ENCODE data around the gene TOP2B.

TOP2B gene

GRCh38 chr3:25580534-25580933 is 84.2 kb downstream of the TOP2B start:
- Histone ChIP-seq H3K4ac (ENCODE audit: low read depth, low read length) (no peak overlapping the region), H3K27me3 (ENCODE audit: insufficient read depth, low read length) (no peaks in the 10 kb centered on the region), H3K27ac (ENCODE audit: low read depth, low read length) (no peak overlapping the region), H3K36me3 (ENCODE audit: control insufficient read depth in 1 of 2, insufficient read depth in 2 of 2, low read length in 2 of 2) (peaks cover 2 to 10% of the 10 kb centered on the region in 2 experiments), H3K23ac (ENCODE audit: low read length) (no peak overlapping the region), H2BK12ac (ENCODE audit: low read length) (no peak overlapping the region), H2AFZ (ENCODE audit: insufficient read depth, low read length, poor library complexity) (no peak overlapping the region), H3K18ac (ENCODE audit: low read length) (no peak overlapping the region), H3K79me1 (ENCODE audit: low read length) (peaks cover 2% of the 10 kb centered on the region), H3K4me3 (ENCODE audit: low read depth, low read length) (no peak overlapping the region), H2BK5ac (ENCODE audit: low read depth, low read length, poor library complexity) (no peak overlapping the region), H3K9ac (ENCODE audit: low read length) (no peak overlapping the region), H3K4me2 (ENCODE audit: low read length) (no peak overlapping the region), H4K91ac (ENCODE audit: low read depth, low read length) (no peak overlapping the region), H3K79me2 (ENCODE audit: control insufficient read depth, insufficient read depth, low read length, poor library complexity) (no peaks in the 10 kb centered on the region), H4K8ac (ENCODE audit: low read depth, low read length) (no peak overlapping the region), H3K9me3 (ENCODE audit: insufficient read depth, low read depth, low read length) (no peaks in the 10 kb centered on the region), H2BK120ac (ENCODE audit: insufficient read depth, low read length, poor library complexity) (no peak overlapping the region), H3K4me1 (ENCODE audit: control insufficient read depth in 1 of 2, insufficient read depth in 2 of 2, low read length in 2 of 2) (peaks cover 0 to 2% of the 10 kb centered on the region in 2 experiments), H2AK5ac (ENCODE audit: low read length) (no peak overlapping the region), H3K14ac (ENCODE audit: low read length) (no peak overlapping the region), H4K12ac (ENCODE audit: low read depth, low read length) (no peak overlapping the region)
- no peak for DNase-seq
- WGBS (ENCODE audit: extremely low coverage, insufficient coverage, insufficient read length): no CpG with 5 or more reads among the region's 8 CpGs

- no peaks in the 10 kb centered on the region for H3K79me1 ChIP-seq (ENCODE audit: low read length)
- no peak for DNase-seq
- no peak overlapping the region for H3K27ac ChIP-seq (ENCODE audit: low read depth, low read length)
- H4K91ac ChIP-seq (ENCODE audit: low read depth, low read length): no peak overlapping the region
- H3K4me3 ChIP-seq (ENCODE audit: low read depth, low read length): no peak overlapping the region
- no peak overlapping the region for H3K4me2 ChIP-seq (ENCODE audit: low read length)
- H3K36me3 ChIP-seq (ENCODE audit: control insufficient read depth in 1 of 2, insufficient read depth in 2 of 2, low read length in 2 of 2): peaks cover 2 to 8% of the 10 kb centered on the region in 2 experiments
- H2AFZ ChIP-seq (ENCODE audit: insufficient read depth, low read length, poor library complexity): no peak overlapping the region
- H4K8ac ChIP-seq (ENCODE audit: low read depth, low read length): no peak overlapping the region
- no CpG with 5 or more reads among the region's 10 CpGs for WGBS (ENCODE audit: extremely low coverage, insufficient coverage, insufficient read length)
- no peak overlapping the region for H2BK12ac ChIP-seq (ENCODE audit: low read length)
- no peak overlapping the region for H3K18ac ChIP-seq (ENCODE audit: low read length)
- H3K4me1 ChIP-seq (ENCODE audit: control insufficient read depth in 1 of 2, insufficient read depth in 2 of 2, low read length in 2 of 2): peaks cover 0 to 7% of the 10 kb centered on the region in 2 experiments
- H3K4ac ChIP-seq (ENCODE audit: low read depth, low read length): no peak overlapping the region
- no peak overlapping the region for H3K9ac ChIP-seq (ENCODE audit: low read length)
- H3K14ac ChIP-seq (ENCODE audit: low read length): no peak overlapping the region
- no peaks in the 10 kb centered on the region for H3K79me2 ChIP-seq (ENCODE audit: control insufficient read depth, insufficient read depth, low read length, poor library complexity)
- no peak overlapping the region for H2AK5ac ChIP-seq (ENCODE audit: low read length)
- H3K23ac ChIP-seq (ENCODE audit: low read length): no peak overlapping the region
- H3K9me3 ChIP-seq (ENCODE audit: insufficient read depth, low read depth, low read length): no peaks in the 10 kb centered on the region
- no peaks in the 10 kb centered on the region for H3K27me3 ChIP-seq (ENCODE audit: insufficient read depth, low read length)
- H4K12ac ChIP-seq (ENCODE audit: low read depth, low read length): no peak overlapping the region
- H2BK120ac ChIP-seq (ENCODE audit: insufficient read depth, low read length, poor library complexity): no peak overlapping the region
- no peak overlapping the region for H2BK5ac ChIP-seq (ENCODE audit: low read depth, low read length, poor library complexity)
Measured at GRCh38 chr3:25578059-25578458, 86.6 kb downstream of the TOP2B start.

GRCh38 chr3:25576831-25577454 is 87.8 kb downstream of the TOP2B start:
- Histone ChIP-seq H3K23ac (ENCODE audit: low read length) (no peak overlapping the region), H2BK12ac (ENCODE audit: low read length) (no peak overlapping the region), H2BK120ac (ENCODE audit: insufficient read depth, low read length, poor library complexity) (no peak overlapping the region), H2AK5ac (ENCODE audit: low read length) (no peak overlapping the region), H3K4me2 (ENCODE audit: low read length) (no peak overlapping the region), H3K18ac (ENCODE audit: low read length) (no peak overlapping the region), H3K9me3 (ENCODE audit: insufficient read depth, low read depth, low read length) (no peaks in the 10 kb centered on the region), H3K4ac (ENCODE audit: low read depth, low read length) (no peak overlapping the region), H4K12ac (ENCODE audit: low read depth, low read length) (no peak overlapping the region), H2AFZ (ENCODE audit: insufficient read depth, low read length, poor library complexity) (no peak overlapping the region), H3K4me3 (ENCODE audit: low read depth, low read length) (no peak overlapping the region), H4K8ac (ENCODE audit: low read depth, low read length) (no peak overlapping the region), H2BK5ac (ENCODE audit: low read depth, low read length, poor library complexity) (no peak overlapping the region), H3K4me1 (ENCODE audit: control insufficient read depth in 1 of 2, insufficient read depth in 2 of 2, low read length in 2 of 2) (peaks cover 0 to 11% of the 10 kb centered on the region in 2 experiments), H3K79me1 (ENCODE audit: low read length) (no peaks in the 10 kb centered on the region), H3K27ac (ENCODE audit: low read depth, low read length) (no peak overlapping the region), H3K79me2 (ENCODE audit: control insufficient read depth, insufficient read depth, low read length, poor library complexity) (no peaks in the 10 kb centered on the region), H4K91ac (ENCODE audit: low read depth, low read length) (no peak overlapping the region), H3K14ac (ENCODE audit: low read length) (no peak overlapping the region), H3K9ac (ENCODE audit: low read length) (no peak overlapping the region), H3K36me3 (ENCODE audit: control insufficient read depth in 1 of 2, insufficient read depth in 2 of 2, low read length in 2 of 2) (peaks cover 2 to 5% of the 10 kb centered on the region in 2 experiments), H3K27me3 (ENCODE audit: insufficient read depth, low read length) (no peaks in the 10 kb centered on the region)
- DNase-seq: peak in 1 of 2 donors; percentile 7
- no CpG with 5 or more reads among the region's 15 CpGs for WGBS (ENCODE audit: extremely low coverage, insufficient coverage, insufficient read length)

- no peak overlapping the region for H3K14ac ChIP-seq (ENCODE audit: low read length)
- no peak overlapping the region for H2AFZ ChIP-seq (ENCODE audit: insufficient read depth, low read length, poor library complexity)
- peaks cover 0 to 9% of the 10 kb centered on the region in 2 experiments for H3K4me1 ChIP-seq (ENCODE audit: control insufficient read depth in 1 of 2, insufficient read depth in 2 of 2, low read length in 2 of 2)
- H3K4ac ChIP-seq (ENCODE audit: low read depth, low read length): no peak overlapping the region
- H3K79me1 ChIP-seq (ENCODE audit: low read length): no peaks in the 10 kb centered on the region
- H3K36me3 ChIP-seq (ENCODE audit: control insufficient read depth in 1 of 2, insufficient read depth in 2 of 2, low read length in 2 of 2): peaks cover 3 to 4% of the 10 kb centered on the region in 2 experiments
- H3K23ac ChIP-seq (ENCODE audit: low read length): no peak overlapping the region
- no peaks in the 10 kb centered on the region for H3K9me3 ChIP-seq (ENCODE audit: insufficient read depth, low read depth, low read length)
- H4K8ac ChIP-seq (ENCODE audit: low read depth, low read length): no peak overlapping the region
- no peak overlapping the region for H3K4me2 ChIP-seq (ENCODE audit: low read length)
- H2BK5ac ChIP-seq (ENCODE audit: low read depth, low read length, poor library complexity): no peak overlapping the region
- no peak overlapping the region for H2BK12ac ChIP-seq (ENCODE audit: low read length)
- H3K79me2 ChIP-seq (ENCODE audit: control insufficient read depth, insufficient read depth, low read length, poor library complexity): no peaks in the 10 kb centered on the region
- no peak overlapping the region for H2BK120ac ChIP-seq (ENCODE audit: insufficient read depth, low read length, poor library complexity)
- no peak overlapping the region for H3K27ac ChIP-seq (ENCODE audit: low read depth, low read length)
- no peaks in the 10 kb centered on the region for H3K27me3 ChIP-seq (ENCODE audit: insufficient read depth, low read length)
- no peak overlapping the region for H3K18ac ChIP-seq (ENCODE audit: low read length)
- H4K91ac ChIP-seq (ENCODE audit: low read depth, low read length): no peak overlapping the region
- H2AK5ac ChIP-seq (ENCODE audit: low read length): no peak overlapping the region
- H3K4me3 ChIP-seq (ENCODE audit: low read depth, low read length): no peak overlapping the region
- no CpG with 5 or more reads among the region's 4 CpGs for WGBS (ENCODE audit: extremely low coverage, insufficient coverage, insufficient read length)
- no peak overlapping the region for H4K12ac ChIP-seq (ENCODE audit: low read depth, low read length)
- no peak overlapping the region for H3K9ac ChIP-seq (ENCODE audit: low read length)
- DNase-seq: no peak
Measured at GRCh38 chr3:25576146-25576545, 88.6 kb downstream of the TOP2B start.

Measured in trophoblast cell (in vitro differentiated cells and primary cell).